NCI-H1105 (cell line): Measurements from ENCODE around the gene ZKSCAN3.
"Not testable (repeated sequence)": the region's sequence is repeated elsewhere in the genome, so short reads cannot be mapped to it uniquely, and the experiment has no call there.

Experiments
- DNase-seq: peaks from one replicate; lab custom pipeline; 2025; lab: John Stamatoyannopoulos, UW

Gene ZKSCAN3

GRCh38 chr6:28343898-28344677 is 5.7 kb upstream of the ZKSCAN3 start:
- DNase-seq = no peak

GRCh38 chr6:28345201-28345600 is 4.5 kb upstream of the ZKSCAN3 start:
- no peak for DNase-seq

- DNase-seq = no peak
These were observed 2.6 kb upstream of the ZKSCAN3 start for GRCh38 chr6:28347119-28347518.

GRCh38 chr6:28349344-28349891 is 329 bp upstream of the ZKSCAN3 start:
- DNase-seq = no peak

DNA sequence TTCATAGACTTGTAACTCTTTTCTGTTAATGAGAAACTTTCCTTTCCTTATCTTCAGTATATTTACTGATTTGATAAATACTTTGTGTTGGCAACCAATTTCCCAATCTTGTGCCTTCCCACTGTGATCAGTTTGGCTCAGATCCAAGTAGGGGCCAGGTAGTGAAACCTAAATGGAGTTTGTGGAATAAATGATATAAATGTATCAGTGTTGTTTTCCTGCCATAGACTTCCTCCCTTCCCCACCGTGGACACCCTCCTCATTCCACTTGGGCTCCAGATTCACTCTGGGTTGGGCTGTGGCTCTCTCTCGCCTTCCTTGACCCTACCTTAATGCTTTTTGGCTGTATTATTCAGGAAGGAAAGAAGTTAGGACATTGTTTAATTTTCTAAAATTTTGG is 1.3 kb downstream of the ZKSCAN3 start:
- no peak for DNase-seq

- no peak for DNase-seq
These were observed 1.8 kb downstream of the ZKSCAN3 start for GRCh38 chr6:28351493-28351925.

GRCh38 chr6:28353356-28353755 is 3.6 kb downstream of the ZKSCAN3 start:
- no peak for DNase-seq

- DNase-seq = no peak
These were observed 4.4 kb downstream of the ZKSCAN3 start for GRCh38 chr6:28353981-28354676.

- DNase-seq = no peak
These were observed 5.2 kb downstream of the ZKSCAN3 start for GRCh38 chr6:28354688-28355554.

- peak; percentile 76 for DNase-seq
These were observed 6.3 kb downstream of the ZKSCAN3 start for GRCh38 chr6:28355743-28356665.

DNA sequence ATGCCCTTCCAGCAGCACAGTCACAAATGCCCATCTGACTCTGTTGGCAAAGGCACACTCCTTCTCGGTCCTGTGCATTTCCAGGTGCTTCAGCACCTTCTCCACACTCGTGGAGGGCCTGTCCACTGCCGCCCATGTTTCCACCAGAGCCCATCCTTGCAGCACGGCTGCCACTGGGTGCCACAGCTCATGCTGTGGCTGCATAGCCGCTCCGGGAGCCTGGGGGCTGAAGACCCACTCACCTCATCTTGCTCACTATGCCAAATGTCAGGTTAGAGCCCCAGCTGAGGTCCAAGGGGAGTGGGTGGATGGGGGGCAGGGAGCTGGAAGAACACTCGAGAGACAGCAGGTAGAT is 6.9 kb downstream of the ZKSCAN3 start:
- no peak for DNase-seq

- DNase-seq = no peak
These were observed 7.3 kb downstream of the ZKSCAN3 start for GRCh38 chr6:28357036-28357435.

DNA sequence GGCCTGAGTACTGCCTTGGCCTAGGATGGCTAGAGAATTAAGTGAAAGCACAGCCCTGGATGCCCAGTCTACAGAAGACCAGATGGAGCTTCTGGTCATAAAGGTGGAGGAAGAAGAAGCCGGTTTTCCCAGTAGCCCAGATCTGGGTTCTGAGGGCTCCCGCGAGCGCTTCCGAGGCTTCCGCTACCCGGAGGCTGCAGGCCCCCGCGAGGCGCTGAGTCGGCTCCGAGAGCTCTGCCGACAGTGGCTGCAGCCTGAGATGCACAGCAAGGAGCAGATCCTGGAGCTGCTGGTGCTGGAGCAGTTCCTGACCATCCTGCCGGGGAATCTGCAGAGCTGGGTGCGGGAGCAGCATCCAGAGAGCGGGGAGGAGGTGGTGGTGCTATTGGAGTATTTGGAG is 9.8 kb downstream of the ZKSCAN3 start:
- not testable (repeated sequence) for DNase-seq

- no peak for DNase-seq
These were observed 11.2 kb downstream of the ZKSCAN3 start for GRCh38 chr6:28360961-28361360.

DNA sequence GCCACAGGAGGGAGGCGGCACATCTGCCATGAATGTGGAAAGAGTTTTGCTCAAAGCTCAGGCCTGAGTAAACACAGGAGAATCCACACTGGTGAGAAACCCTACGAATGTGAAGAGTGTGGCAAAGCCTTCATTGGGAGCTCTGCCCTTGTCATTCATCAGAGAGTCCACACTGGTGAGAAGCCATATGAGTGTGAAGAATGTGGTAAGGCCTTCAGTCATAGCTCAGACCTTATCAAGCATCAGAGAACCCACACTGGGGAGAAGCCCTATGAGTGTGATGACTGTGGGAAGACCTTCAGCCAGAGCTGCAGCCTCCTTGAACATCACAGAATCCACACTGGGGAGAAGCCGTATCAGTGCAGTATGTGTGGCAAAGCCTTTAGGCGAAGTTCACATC is 15.8 kb downstream of the ZKSCAN3 start:
- DNase-seq = not testable (repeated sequence)

- no peak for DNase-seq
These were observed 18.8 kb downstream of the ZKSCAN3 start for GRCh38 chr6:28368522-28368921.

DNA sequence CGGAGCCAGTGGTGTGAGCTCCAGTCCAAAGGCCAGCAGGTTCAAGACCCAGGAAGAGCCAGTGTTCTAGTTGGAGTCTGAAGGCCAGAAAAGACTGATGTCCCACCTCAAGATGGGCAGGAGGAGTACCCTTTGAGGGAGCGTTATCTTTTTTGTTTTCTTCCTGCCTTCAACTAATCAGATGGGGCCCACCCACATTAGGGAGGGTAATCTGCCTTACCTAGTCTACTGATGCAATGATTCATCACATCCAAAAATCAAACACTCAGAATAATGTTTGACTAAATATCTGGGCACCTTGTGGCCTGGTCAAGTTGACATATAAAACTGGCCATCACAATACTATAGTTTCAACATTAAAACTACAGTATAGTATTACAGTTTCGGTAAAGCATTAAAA is 19.7 kb downstream of the ZKSCAN3 start:
- DNase-seq = no peak

- no peak for DNase-seq
These were observed 20.7 kb downstream of the ZKSCAN3 start for GRCh38 chr6:28370440-28370839.

DNA sequence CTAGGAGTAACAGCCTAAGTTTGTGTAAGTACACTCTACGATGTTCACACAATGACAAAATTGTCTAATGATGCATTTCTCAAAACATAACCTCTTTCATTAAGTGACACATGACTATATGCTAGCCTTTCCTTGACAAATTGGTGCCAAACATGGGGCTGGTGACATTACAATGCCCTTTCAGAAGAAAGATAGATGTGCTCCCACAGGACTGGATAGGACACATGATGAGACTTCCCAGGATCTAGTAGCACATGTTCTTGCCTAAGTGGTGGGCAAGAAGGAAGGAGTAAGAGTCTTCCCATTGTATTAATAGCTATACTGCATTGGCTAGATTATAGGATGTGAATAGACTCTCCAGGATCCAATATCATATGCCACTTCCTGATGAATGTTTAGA is 21.5 kb downstream of the ZKSCAN3 start:
- DNase-seq = no peak

- DNase-seq = no peak
These were observed 22.1 kb downstream of the ZKSCAN3 start for GRCh38 chr6:28371706-28372451.

GRCh38 chr6:28373925-28374324 is 24.2 kb downstream of the ZKSCAN3 start:
- no peak for DNase-seq
